ENCODE measurements around the gene VPS35.

- TF ChIP-seq, protein P1, sequence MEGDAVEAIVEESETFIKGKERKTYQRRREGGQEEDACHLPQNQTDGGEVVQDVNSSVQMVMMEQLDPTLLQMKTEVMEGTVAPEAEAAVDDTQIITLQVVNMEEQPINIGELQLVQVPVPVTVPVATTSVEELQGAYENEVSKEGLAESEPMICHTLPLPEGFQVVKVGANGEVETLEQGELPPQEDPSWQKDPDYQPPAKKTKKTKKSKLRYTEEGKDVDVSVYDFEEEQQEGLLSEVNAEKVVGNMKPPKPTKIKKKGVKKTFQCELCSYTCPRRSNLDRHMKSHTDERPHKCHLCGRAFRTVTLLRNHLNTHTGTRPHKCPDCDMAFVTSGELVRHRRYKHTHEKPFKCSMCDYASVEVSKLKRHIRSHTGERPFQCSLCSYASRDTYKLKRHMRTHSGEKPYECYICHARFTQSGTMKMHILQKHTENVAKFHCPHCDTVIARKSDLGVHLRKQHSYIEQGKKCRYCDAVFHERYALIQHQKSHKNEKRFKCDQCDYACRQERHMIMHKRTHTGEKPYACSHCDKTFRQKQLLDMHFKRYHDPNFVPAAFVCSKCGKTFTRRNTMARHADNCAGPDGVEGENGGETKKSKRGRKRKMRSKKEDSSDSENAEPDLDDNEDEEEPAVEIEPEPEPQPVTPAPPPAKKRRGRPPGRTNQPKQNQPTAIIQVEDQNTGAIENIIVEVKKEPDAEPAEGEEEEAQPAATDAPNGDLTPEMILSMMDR (IDR thresholded peaks at IDR 0.05 in 2 of 3, conservative IDR thresholded peaks at IDR 0.05 in 1 of 3; ENCODE audit: control insufficient read depth in 2 of 3, extremely low read depth in 1 of 3, insufficient read depth in 1 of 3, low read depth in 3 of 3, low read length in 3 of 3) = no peak
- TF ChIP-seq IRF3 (IDR thresholded peaks at IDR 0.05) (no peak), TBL1XR1 (IDR thresholded peaks at IDR 0.05; ENCODE audit: low read depth, low read length) (no peak), POLR2AphosphoS2 (IDR thresholded peaks at IDR 0.05; ENCODE audit: low read depth, low read length) (no peak), NFYB (IDR thresholded peaks at IDR 0.05; ENCODE audit: insufficient read depth, low read depth, low read length) (no peak), POLR2A (IDR thresholded peaks at IDR 0.05; ENCODE audit: low read depth, low read length) (no peak), ZNF274 (IDR thresholded peaks at IDR 0.05; ENCODE audit: insufficient read depth, insufficient read length) (no peak)
- TF ChIP-seq, protein P2, sequence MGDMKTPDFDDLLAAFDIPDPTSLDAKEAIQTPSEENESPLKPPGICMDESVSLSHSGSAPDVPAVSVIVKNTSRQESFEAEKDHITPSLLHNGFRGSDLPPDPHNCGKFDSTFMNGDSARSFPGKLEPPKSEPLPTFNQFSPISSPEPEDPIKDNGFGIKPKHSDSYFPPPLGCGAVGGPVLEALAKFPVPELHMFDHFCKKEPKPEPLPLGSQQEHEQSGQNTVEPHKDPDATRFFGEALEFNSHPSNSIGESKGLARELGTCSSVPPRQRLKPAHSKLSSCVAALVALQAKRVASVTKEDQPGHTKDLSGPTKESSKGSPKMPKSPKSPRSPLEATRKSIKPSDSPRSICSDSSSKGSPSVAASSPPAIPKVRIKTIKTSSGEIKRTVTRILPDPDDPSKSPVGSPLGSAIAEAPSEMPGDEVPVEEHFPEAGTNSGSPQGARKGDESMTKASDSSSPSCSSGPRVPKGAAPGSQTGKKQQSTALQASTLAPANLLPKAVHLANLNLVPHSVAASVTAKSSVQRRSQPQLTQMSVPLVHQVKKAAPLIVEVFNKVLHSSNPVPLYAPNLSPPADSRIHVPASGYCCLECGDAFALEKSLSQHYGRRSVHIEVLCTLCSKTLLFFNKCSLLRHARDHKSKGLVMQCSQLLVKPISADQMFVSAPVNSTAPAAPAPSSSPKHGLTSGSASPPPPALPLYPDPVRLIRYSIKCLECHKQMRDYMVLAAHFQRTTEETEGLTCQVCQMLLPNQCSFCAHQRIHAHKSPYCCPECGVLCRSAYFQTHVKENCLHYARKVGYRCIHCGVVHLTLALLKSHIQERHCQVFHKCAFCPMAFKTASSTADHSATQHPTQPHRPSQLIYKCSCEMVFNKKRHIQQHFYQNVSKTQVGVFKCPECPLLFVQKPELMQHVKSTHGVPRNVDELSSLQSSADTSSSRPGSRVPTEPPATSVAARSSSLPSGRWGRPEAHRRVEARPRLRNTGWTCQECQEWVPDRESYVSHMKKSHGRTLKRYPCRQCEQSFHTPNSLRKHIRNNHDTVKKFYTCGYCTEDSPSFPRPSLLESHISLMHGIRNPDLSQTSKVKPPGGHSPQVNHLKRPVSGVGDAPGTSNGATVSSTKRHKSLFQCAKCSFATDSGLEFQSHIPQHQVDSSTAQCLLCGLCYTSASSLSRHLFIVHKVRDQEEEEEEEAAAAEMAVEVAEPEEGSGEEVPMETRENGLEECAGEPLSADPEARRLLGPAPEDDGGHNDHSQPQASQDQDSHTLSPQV (IDR thresholded peaks at IDR 0.05) = no peak
- TF ChIP-seq, protein P3, sequence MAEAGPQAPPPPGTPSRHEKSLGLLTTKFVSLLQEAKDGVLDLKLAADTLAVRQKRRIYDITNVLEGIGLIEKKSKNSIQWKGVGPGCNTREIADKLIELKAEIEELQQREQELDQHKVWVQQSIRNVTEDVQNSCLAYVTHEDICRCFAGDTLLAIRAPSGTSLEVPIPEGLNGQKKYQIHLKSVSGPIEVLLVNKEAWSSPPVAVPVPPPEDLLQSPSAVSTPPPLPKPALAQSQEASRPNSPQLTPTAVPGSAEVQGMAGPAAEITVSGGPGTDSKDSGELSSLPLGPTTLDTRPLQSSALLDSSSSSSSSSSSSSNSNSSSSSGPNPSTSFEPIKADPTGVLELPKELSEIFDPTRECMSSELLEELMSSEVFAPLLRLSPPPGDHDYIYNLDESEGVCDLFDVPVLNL (IDR thresholded peaks at IDR 0.05; ENCODE audit: low read depth, low read length) = no peak
- TF ChIP-seq, protein P4, sequence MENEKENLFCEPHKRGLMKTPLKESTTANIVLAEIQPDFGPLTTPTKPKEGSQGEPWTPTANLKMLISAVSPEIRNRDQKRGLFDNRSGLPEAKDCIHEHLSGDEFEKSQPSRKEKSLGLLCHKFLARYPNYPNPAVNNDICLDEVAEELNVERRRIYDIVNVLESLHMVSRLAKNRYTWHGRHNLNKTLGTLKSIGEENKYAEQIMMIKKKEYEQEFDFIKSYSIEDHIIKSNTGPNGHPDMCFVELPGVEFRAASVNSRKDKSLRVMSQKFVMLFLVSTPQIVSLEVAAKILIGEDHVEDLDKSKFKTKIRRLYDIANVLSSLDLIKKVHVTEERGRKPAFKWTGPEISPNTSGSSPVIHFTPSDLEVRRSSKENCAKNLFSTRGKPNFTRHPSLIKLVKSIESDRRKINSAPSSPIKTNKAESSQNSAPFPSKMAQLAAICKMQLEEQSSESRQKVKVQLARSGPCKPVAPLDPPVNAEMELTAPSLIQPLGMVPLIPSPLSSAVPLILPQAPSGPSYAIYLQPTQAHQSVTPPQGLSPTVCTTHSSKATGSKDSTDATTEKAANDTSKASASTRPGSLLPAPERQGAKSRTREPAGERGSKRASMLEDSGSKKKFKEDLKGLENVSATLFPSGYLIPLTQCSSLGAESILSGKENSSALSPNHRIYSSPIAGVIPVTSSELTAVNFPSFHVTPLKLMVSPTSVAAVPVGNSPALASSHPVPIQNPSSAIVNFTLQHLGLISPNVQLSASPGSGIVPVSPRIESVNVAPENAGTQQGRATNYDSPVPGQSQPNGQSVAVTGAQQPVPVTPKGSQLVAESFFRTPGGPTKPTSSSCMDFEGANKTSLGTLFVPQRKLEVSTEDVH (IDR thresholded peaks at IDR 0.05; ENCODE audit: low read depth, partially characterized antibody) = no peak
- TF ChIP-seq, protein P5, sequence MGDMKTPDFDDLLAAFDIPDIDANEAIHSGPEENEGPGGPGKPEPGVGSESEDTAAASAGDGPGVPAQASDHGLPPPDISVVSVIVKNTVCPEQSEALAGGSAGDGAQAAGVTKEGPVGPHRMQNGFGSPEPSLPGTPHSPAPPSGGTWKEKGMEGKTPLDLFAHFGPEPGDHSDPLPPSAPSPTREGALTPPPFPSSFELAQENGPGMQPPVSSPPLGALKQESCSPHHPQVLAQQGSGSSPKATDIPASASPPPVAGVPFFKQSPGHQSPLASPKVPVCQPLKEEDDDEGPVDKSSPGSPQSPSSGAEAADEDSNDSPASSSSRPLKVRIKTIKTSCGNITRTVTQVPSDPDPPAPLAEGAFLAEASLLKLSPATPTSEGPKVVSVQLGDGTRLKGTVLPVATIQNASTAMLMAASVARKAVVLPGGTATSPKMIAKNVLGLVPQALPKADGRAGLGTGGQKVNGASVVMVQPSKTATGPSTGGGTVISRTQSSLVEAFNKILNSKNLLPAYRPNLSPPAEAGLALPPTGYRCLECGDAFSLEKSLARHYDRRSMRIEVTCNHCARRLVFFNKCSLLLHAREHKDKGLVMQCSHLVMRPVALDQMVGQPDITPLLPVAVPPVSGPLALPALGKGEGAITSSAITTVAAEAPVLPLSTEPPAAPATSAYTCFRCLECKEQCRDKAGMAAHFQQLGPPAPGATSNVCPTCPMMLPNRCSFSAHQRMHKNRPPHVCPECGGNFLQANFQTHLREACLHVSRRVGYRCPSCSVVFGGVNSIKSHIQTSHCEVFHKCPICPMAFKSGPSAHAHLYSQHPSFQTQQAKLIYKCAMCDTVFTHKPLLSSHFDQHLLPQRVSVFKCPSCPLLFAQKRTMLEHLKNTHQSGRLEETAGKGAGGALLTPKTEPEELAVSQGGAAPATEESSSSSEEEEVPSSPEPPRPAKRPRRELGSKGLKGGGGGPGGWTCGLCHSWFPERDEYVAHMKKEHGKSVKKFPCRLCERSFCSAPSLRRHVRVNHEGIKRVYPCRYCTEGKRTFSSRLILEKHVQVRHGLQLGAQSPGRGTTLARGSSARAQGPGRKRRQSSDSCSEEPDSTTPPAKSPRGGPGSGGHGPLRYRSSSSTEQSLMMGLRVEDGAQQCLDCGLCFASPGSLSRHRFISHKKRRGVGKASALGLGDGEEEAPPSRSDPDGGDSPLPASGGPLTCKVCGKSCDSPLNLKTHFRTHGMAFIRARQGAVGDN (IDR thresholded peaks at IDR 0.05) = no peak
Observed at GRCh38 chr16:46729326-46729995, 40.5 kb upstream of the VPS35 start.

Data from GM12878 (cell line).